ENCODE results near the gene PPP1R12B.
"Not testable (repeated sequence)": the region's sequence is repeated elsewhere in the genome, so short reads cannot be mapped to it uniquely, and the experiment has no call there.

PPP1R12B gene

GRCh38 chr1:202588503-202589189, 240.1 kb downstream of the PPP1R12B start:
- no peak for DNase-seq

- no peak for DNase-seq
Measured at GRCh38 chr1:202589190-202589930, 240.9 kb downstream of the PPP1R12B start.

- DNase-seq, result no peak
Measured at GRCh38 chr1:202590126-202590525, 241.6 kb downstream of the PPP1R12B start.

GRCh38 chr1:202590975-202591411, 242.5 kb downstream of the PPP1R12B start:
- no peak for DNase-seq

- no peak for DNase-seq
Measured at GRCh38 chr1:202591515-202591914, 243.0 kb downstream of the PPP1R12B start.

- no peak for DNase-seq
Measured at GRCh38 chr1:202592146-202592545, 243.6 kb downstream of the PPP1R12B start.

GRCh38 chr1:202593845-202594244, 245.3 kb downstream of the PPP1R12B start:
- no peak for DNase-seq

GRCh38 chr1:202596638-202597037, 248.1 kb downstream of the PPP1R12B start:
- no peak for DNase-seq

GRCh38 chr1:202597090-202597761, 248.7 kb downstream of the PPP1R12B start:
- DNase-seq, result no peak

- peak; percentile 26 for DNase-seq
Measured at GRCh38 chr1:202599669-202600431, 251.4 kb downstream of the PPP1R12B start.

- DNase-seq, result no peak
Measured at GRCh38 chr1:202600432-202601041, 252.0 kb downstream of the PPP1R12B start.

- DNase-seq, result no peak
Measured at GRCh38 chr1:202603435-202603834, 254.9 kb downstream of the PPP1R12B start.

GRCh38 chr1:202605515-202605914, 257.0 kb downstream of the PPP1R12B start:
- no peak for DNase-seq

GRCh38 chr1:202612036-202612435, 263.5 kb downstream of the PPP1R12B start:
- DNase-seq, result not testable (repeated sequence)

- DNase-seq, result no peak
Measured at GRCh38 chr1:202613571-202613970, 265.1 kb downstream of the PPP1R12B start.

- not testable (repeated sequence) for DNase-seq
Measured at GRCh38 chr1:202614363-202615207, 266.1 kb downstream of the PPP1R12B start.

- DNase-seq, result not testable (repeated sequence)
Measured at GRCh38 chr1:202615208-202615500, 266.7 kb downstream of the PPP1R12B start.

- no peak for DNase-seq
Measured at GRCh38 chr1:202615501-202616354, 267.2 kb downstream of the PPP1R12B start.

- DNase-seq, result no peak
Measured at GRCh38 chr1:202616355-202616915, 267.9 kb downstream of the PPP1R12B start.

- DNase-seq, result not testable (repeated sequence)
Measured at GRCh38 chr1:202619012-202619411, 270.5 kb downstream of the PPP1R12B start.

Data from CD4-positive, alpha-beta T cell treated with Interleukin-12 subunit alpha and Interleukin-12 subunit beta, for 1 hour (primary cell).